Measurements from ENCODE around the gene E2F4. TPM values are rescaled to one million over a fixed set of nuclear protein-coding genes. Genes with fewer than 3 reads are reported as not detected.

E2F4 gene
- total and polyA plus RNA-seq, 2 of the 13 experiments (the other 11 are each of a cell fraction or from before 2014, with no cell fraction given) = 84.8 to 91.2 TPM

DNA sequence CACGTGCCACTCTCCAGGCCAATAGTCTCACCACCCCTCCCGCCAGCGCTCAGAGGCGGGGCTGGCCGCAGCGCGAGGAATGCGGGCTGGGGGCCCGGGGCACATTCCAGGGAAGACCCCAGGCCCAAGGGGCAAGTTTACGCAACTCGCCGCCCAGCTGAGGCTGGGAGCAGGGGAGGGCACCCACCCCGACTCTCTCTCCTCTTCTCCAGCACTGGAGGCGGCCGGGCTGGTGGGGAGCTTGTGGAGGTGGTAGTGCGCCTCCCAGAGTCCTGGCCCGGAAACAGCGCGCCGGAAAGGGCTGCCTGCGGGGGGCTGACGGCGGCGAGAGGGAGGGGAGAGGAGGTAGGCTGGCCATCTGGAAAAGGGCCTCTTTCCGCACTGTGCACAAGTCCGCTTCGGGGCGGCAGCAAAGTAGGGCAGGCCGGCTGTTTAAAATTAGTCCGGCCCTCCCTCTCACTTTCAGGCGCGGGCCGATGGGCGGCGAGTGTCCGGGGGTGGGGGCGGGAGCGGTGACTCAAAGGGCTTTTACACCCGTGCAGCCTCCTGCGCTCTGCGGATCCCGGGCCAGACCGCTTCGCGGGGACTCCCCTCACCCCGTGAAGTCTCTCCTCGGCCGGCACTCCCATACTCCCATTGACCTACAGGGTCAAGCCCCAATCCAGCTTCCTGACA is 54.3 kb downstream of the E2F4 start (continued):
- peak; percentile 92 for TF ChIP-seq ZNF142 (CRISPR knock-in tag; IDR thresholded peaks at IDR 0.05)
- TF ChIP-seq, protein P1, sequence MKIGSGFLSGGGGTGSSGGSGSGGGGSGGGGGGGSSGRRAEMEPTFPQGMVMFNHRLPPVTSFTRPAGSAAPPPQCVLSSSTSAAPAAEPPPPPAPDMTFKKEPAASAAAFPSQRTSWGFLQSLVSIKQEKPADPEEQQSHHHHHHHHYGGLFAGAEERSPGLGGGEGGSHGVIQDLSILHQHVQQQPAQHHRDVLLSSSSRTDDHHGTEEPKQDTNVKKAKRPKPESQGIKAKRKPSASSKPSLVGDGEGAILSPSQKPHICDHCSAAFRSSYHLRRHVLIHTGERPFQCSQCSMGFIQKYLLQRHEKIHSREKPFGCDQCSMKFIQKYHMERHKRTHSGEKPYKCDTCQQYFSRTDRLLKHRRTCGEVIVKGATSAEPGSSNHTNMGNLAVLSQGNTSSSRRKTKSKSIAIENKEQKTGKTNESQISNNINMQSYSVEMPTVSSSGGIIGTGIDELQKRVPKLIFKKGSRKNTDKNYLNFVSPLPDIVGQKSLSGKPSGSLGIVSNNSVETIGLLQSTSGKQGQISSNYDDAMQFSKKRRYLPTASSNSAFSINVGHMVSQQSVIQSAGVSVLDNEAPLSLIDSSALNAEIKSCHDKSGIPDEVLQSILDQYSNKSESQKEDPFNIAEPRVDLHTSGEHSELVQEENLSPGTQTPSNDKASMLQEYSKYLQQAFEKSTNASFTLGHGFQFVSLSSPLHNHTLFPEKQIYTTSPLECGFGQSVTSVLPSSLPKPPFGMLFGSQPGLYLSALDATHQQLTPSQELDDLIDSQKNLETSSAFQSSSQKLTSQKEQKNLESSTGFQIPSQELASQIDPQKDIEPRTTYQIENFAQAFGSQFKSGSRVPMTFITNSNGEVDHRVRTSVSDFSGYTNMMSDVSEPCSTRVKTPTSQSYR (CRISPR knock-in tag; IDR thresholded peaks at IDR 0.05; ENCODE audit: borderline replicate concordance) = peak; percentile 70; the same call in 1 of the 2 replicates
- TF ChIP-seq ZNF614 (CRISPR knock-in tag; IDR thresholded peaks at IDR 0.05; ENCODE audit: borderline replicate concordance) = peak; percentile 84
- TF ChIP-seq, protein P2, sequence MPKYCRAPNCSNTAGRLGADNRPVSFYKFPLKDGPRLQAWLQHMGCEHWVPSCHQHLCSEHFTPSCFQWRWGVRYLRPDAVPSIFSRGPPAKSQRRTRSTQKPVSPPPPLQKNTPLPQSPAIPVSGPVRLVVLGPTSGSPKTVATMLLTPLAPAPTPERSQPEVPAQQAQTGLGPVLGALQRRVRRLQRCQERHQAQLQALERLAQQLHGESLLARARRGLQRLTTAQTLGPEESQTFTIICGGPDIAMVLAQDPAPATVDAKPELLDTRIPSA (CRISPR knock-in tag; IDR thresholded peaks at IDR 0.05; ENCODE audit: borderline replicate concordance) = no peak; the same call in 1 of the 2 replicates
- 0 out of 2 replicates have a peak, but pooled peaks have one; percentile 39 for TF ChIP-seq NFAT5 (CRISPR knock-in tag; IDR thresholded peaks at IDR 0.05)
- TF ChIP-seq ZNF609 (CRISPR knock-in tag; IDR thresholded peaks at IDR 0.05; ENCODE audit: borderline replicate concordance) = peak; percentile 87; the same call in 1 of the 2 replicates
